Measurements from ENCODE around the gene GBP1. TPM values are rescaled to one million over a fixed set of nuclear protein-coding genes. Genes with fewer than 3 reads are reported as not detected.

GBP1 gene
- total RNA-seq, 1 donor = 16.7 TPM

DNA sequence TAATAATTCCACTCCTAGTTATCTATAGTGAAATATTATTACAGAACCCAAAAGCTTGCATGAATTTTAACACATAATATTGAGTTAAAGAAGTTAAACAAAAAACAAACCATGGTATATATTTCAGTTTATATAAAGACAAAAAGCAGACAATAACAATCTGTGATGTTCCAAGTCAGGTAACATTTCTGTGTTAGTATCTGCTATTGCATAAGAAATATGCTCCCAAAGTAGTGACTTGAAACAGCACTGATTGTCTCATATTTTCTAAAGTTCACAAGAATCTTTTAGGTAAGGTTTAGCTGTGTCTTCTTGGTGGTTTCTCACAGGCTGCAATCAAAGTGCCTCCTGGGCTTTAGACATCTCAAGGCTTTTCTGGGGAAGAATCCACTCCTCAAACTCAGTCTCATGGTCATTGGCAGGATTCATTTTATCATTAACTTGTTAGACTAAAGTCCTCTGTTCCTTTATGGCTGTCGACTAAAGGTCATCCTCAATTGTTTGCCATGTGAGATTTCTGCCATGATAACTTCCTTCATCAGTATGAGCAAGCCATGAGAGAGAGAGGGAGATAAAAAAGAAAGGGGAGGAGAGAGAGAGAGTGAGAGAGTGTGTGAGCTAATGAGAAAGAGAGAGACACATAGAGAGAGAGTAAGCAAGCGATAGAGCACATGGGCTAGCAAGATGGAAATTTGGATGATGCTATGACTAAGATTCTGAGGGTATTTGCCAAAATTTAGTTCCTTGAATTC lies 19.9 kb downstream of the GBP1 start:
- TF ChIP-seq, protein P1, sequence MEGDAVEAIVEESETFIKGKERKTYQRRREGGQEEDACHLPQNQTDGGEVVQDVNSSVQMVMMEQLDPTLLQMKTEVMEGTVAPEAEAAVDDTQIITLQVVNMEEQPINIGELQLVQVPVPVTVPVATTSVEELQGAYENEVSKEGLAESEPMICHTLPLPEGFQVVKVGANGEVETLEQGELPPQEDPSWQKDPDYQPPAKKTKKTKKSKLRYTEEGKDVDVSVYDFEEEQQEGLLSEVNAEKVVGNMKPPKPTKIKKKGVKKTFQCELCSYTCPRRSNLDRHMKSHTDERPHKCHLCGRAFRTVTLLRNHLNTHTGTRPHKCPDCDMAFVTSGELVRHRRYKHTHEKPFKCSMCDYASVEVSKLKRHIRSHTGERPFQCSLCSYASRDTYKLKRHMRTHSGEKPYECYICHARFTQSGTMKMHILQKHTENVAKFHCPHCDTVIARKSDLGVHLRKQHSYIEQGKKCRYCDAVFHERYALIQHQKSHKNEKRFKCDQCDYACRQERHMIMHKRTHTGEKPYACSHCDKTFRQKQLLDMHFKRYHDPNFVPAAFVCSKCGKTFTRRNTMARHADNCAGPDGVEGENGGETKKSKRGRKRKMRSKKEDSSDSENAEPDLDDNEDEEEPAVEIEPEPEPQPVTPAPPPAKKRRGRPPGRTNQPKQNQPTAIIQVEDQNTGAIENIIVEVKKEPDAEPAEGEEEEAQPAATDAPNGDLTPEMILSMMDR (IDR thresholded peaks at IDR 0.05; ENCODE audit: insufficient read depth, low read length) = no peak
- no peak overlapping the region for H3K4me3 ChIP-seq (ENCODE audit: low read depth, low read length)
- DNase-seq (ENCODE audit: low read depth) = no peak

DNA sequence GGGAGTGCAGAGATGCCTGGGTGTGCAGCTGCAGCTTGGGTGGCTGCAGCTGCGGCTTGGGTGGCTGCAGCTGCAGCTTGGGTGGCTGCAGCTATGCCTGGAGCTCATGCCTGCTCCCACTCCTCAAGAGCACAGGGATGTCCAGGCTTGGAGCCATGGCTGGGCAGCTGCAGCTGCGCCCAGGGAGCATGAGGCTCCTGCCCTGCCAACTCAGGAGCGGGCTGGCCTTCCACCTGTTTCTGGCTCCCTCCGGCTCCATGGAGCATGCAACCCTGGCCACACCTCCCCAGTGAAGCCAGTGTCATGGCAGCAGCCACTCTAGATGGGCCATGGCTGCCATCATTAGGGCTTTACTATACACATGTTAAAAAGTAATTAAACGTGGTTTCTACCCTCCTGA lies 21.1 kb downstream of the GBP1 start:
- TF ChIP-seq, protein P1 (IDR thresholded peaks at IDR 0.05; ENCODE audit: insufficient read depth, low read length) = no peak
- DNase-seq (ENCODE audit: low read depth) = no peak
- H3K4me3 ChIP-seq (ENCODE audit: low read depth, low read length) = no peak overlapping the region

DNA sequence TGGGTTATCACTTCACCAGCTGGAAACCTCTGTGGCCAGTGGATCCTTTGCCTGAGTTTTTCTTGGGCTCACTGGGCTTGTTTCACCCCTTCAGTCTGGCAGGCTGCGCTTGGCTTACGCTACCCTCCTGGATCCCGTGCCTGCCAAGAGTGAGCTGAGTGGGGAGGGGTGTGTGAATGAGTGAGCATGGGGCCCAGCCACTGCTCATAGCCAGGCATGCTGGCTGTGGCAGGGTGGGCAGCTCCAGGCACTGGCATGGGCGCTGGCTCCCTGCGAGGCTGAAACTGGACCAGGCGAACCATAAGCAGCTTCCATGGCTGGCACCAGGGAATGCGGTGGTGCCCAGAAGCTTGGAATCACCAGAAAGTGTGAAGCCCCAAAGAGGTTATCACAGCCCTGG lies 22.5 kb downstream of the GBP1 start:
- no peak for DNase-seq (ENCODE audit: low read depth)
- TF ChIP-seq, protein P1 (IDR thresholded peaks at IDR 0.05; ENCODE audit: insufficient read depth, low read length) = no peak
- no peak overlapping the region for H3K4me3 ChIP-seq (ENCODE audit: low read depth, low read length)

DNA sequence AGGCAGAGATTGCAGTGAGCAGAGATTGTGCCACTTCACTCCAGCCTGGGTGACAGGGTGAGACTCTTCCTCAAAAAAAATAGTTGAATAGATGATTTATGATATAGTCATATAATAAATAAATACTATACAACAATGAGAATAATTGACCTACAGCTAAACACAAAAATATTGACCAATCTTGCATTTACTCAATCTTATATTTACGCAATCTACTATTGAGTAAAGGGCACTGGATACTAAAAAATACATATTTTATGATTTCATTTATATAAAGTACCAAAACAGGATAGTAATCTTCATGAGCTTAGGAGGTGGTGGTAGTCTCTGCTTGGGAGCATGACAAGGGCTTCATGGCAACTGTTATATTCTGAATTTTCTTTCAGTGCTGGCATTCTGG lies 23.3 kb downstream of the GBP1 start:
- H3K4me3 ChIP-seq (ENCODE audit: low read depth, low read length) = no peak overlapping the region
- DNase-seq (ENCODE audit: low read depth) = no peak
- TF ChIP-seq, protein P1 (IDR thresholded peaks at IDR 0.05; ENCODE audit: insufficient read depth, low read length) = no peak

DNA sequence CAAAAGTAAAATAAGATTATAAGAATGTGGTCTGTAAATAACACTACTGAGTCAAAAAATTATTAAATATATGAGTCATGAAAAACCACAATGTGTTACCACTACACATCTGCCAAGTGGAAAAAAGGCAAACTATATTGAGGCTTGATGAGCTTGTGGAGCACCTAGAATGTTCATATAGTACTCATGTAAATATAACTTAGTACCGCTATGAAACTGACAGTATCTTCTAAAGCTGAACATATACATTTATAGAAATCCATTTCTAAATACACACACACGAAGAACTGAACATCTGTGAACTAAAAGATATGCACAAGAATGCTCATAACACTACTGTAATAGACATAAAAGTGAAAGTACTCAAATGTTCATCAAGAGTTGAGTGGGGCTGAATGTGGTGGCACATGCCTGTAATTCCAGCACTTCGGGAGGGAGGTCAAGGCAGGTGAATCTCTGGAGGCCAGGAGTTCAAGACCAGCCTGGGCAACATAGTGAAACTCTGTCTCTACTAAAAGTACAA lies 23.8 kb downstream of the GBP1 start:
- TF ChIP-seq, protein P1 (IDR thresholded peaks at IDR 0.05; ENCODE audit: insufficient read depth, low read length) = no peak
- H3K4me3 ChIP-seq (ENCODE audit: low read depth, low read length) = no peak overlapping the region
- peak; percentile 65 for DNase-seq (ENCODE audit: low read depth)

DNA sequence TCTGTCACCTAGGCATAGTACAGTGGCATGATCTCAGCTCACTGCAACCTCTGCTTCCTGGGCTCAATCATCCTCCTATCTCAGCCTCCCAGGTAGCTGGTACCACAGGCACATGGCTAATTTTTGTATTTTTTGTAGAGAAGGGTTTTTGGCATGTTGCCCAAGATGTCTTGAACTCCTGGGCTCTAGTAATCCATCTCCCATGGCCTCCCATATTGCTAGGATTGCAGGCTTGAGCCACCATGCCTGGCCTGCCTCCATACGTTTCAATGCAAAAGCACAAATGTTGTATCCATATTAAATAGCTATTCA lies 24.7 kb downstream of the GBP1 start:
- TF ChIP-seq, protein P1 (IDR thresholded peaks at IDR 0.05; ENCODE audit: insufficient read depth, low read length) = no peak
- H3K4me3 ChIP-seq (ENCODE audit: low read depth, low read length) = no peak overlapping the region
- DNase-seq (ENCODE audit: low read depth) = no peak

DNA sequence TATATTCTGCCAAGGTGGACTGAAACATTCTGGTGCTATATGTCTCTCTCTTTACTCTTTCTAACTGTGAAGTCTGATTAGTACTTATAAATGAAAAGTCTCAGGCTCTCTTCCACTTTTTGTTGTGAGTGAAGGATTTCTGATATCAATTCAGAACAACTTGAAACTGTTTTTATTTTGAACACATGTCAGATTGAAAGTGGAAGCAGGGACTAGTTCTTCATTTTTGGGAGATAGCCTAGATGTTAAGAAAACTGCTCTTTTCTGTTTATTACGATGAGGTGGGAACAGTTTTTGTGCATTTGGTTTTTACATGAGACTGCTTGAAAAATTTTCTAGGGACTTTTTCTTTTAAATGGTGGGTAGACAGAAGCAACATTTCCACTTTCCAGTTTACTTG lies 27.8 kb downstream of the GBP1 start:
- DNase-seq (ENCODE audit: low read depth) = no peak
- H3K4me3 ChIP-seq (ENCODE audit: low read depth, low read length) = no peak overlapping the region
- TF ChIP-seq, protein P1 (IDR thresholded peaks at IDR 0.05; ENCODE audit: insufficient read depth, low read length) = no peak
